Measurements from ENCODE around the gene SMAD3.

DNA sequence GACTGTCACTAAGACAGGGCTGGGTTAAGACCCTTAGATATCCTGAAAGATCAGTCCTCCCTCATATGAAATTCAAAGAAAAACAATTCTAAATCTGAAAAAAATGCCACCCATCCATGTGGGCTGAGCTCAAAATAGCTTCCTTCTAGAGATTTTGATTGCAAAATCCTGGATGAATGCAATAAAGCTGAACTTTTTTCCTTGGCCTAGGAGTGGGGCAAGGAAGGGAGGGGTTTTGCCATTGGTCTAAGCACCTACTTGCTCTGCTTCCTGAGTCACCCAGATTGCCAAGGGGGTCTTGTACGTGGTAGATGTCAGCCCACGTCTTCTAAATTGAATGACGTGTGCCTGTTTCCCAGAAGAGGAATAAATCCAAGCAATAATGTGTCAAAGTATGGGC, 15.3 kb upstream of the SMAD3 start:
- no peak for TF ChIP-seq CTCF (IDR thresholded peaks at IDR 0.05)
- TF ChIP-seq EZH2 (IDR thresholded peaks at IDR 0.05; ENCODE audit: borderline replicate concordance, insufficient read depth, low read depth, low read length, poor library complexity, severe bottlenecking), result no peak
